Ovary (tissue), 9 donors: ENCODE measurements around the gene TEN1. TPM values are rescaled to one million over a fixed set of nuclear protein-coding genes. Genes with fewer than 3 reads are reported as not detected.

Source experiments
- DNase-seq, 5 donors: peaks; one replicate each; pipeline ENCODE4 v3.0.0-alpha.2; 2019 to 2020
- H3K27ac ChIP-seq, 2 donors: fragments of 200-600 bp; one replicate each; pipeline versions ENCODE4 v1.5.1 to v1.8.0; 2019 to 2022
- H3K27me3 ChIP-seq: fragments of 200-600 bp; one replicate; pipeline ENCODE4 v1.8.0; 2022
- H3K36me3 ChIP-seq: fragments of 200-600 bp; sonication (generic); one replicate; pipeline ENCODE4 v1.5.1; 2019
- H3K4me1 ChIP-seq: one replicate; pipeline ENCODE4 v1.8.1; 2013; ENCODE audit warnings: mild to moderate bottlenecking, moderate library complexity; ENCODE audit not compliant: insufficient read depth
- H3K4me3 ChIP-seq: fragments of 200-600 bp; sonication (generic); one replicate; pipeline ENCODE4 v1.5.1; 2017
- H3K9me3 ChIP-seq, 2 donors: fragments of 200-600 bp in 1 of 2; sonication (generic) in 1 of 2; one replicate each; pipeline versions ENCODE4 v1.5.1 to v1.8.1; 2013 to 2019; ENCODE audit warnings: mild to moderate bottlenecking in 1 of 2, moderate library complexity in 1 of 2
- CTCF ChIP-seq, 3 donors: fragments of 450-650 bp in 2 of 3; fragments of 200-600 bp in 1 of 3; IDR thresholded peaks; one replicate each; pipeline versions ENCODE4 v1.5.1 to v1.8.0; 2016 to 2022; ENCODE audit warnings: antibody characterized with exemption in 3 of 3, mild to moderate bottlenecking in 1 of 3
- EP300 ChIP-seq: sonication (generic); formaldehyde crosslinking; IDR thresholded peaks from one replicate; pipeline ENCODE4 v1.6.1; 2017; ENCODE audit warnings: antibody characterized with exemption
- POLR2A ChIP-seq: fragments of 450-650 bp; IDR thresholded peaks from one replicate; pipeline ENCODE4 v1.6.1; 2017; ENCODE audit warnings: antibody characterized with exemption, mild to moderate bottlenecking, moderate library complexity
- WGBS, 3 donors: extraction: QIAGEN DNeasy Blood & Tissue Kit in 1 of 3; methylation state at CpG; one replicate each; pipeline versions ENCODE4 v1.1.5 to v1.1.7; 2013 to 2017; 5-methylcytosine and 5-hydroxymethylcytosine counted together
- intact Hi-C, 4 donors: fragments of 100-400 bp; cut with DNase I; formaldehyde crosslinking; loops; one replicate each; pipeline versions ENCODE4 v1.11.0 to v1.15.1; 2022 to 2023
- polyA plus RNA-seq, 2 donors: library from polyadenylated mRNA; stranded (reverse); fragments of 200-250 nt in 1 of 2; fragments of 350-450 nt in 1 of 2; fragmentation: Illumina TruSeq in 1 of 2; extraction: RNeasy Lipid Tissue Mini Kit (QIAGEN cat#74804) in 1 of 2; gene quantifications; one replicate each; pipeline ENCODE4 v1.2.3, GENCODE V29; 2013 to 2014
- total RNA-seq, 7 donors: library from RNA; depleted of rRNA in 2 of 7; stranded (reverse); fragments of >200 nt in 2 of 7; fragmentation: NEBNext Ultra II Directional in 3 of 7; extraction: Animal tissue kit (Norgen Biotek cat#: 25700) in 3 of 7; gene quantifications; one replicate each; pipeline versions ENCODE4 v1.1.0 to v1.2.4, GENCODE V29; 2016 to 2023
- donor health status: DM: no; HTN: no; CAD: no; lungs with moderate emphysema.
- donor health status: DM: no; HTN: no; CAD: no.
- donor health status: Bipolar disorder and iron deficiency.
- donor health status: DM: yes; HTN: yes; CAD: no.
- donor health status: DM: no; HTN: no; CAD: no.
- donor health status: DM: yes; HTN: yes; CAD: no.

TEN1 gene
- total and polyA plus RNA-seq, 9 donors: 6.1 to 18.1 (median 10.5) TPM

- 91 to 94% (median 92%) methylated on average over 9 of the region's 9 CpGs for WGBS, 3 donors
- intact Hi-C loops: no loop called here
- no peaks in the 10 kb centered on the region for H3K36me3 ChIP-seq
- no peak overlapping the region for H3K27ac ChIP-seq
- H3K27me3 ChIP-seq: no peaks in the 10 kb centered on the region
- no peak for DNase-seq
- no peaks in the 10 kb centered on the region for H3K4me1 ChIP-seq
- H3K4me3 ChIP-seq: no peak overlapping the region
- H3K9me3 ChIP-seq: no peaks in the 10 kb centered on the region
- TF ChIP-seq EP300 (no peak), CTCF (IDR thresholded peaks at IDR 0.05) (no peak), POLR2A (no peak)
Measured at GRCh38 chr17:76023900-76024237, 44.8 kb downstream of the TEN1 start.

GRCh38 chr17:76024353-76024752 is 45.3 kb downstream of the TEN1 start:
- TF ChIP-seq POLR2A: no peak
- TF ChIP-seq EP300: no peak
- TF ChIP-seq CTCF (IDR thresholded peaks at IDR 0.05): no peak
- H3K36me3 ChIP-seq: no peaks in the 10 kb centered on the region
- no peaks in the 10 kb centered on the region for H3K9me3 ChIP-seq
- intact Hi-C loops: no loop called here
- no peak for DNase-seq
- H3K27me3 ChIP-seq: no peaks in the 10 kb centered on the region
- no peak overlapping the region for H3K27ac ChIP-seq
- 79 to 94% (median 84%) methylated on average over 7 to 9 of the region's 9 CpGs for WGBS, 3 donors
- H3K4me1 ChIP-seq: no peaks in the 10 kb centered on the region
- no peak overlapping the region for H3K4me3 ChIP-seq

- TF ChIP-seq EP300 (no peak), POLR2A (no peak), CTCF (IDR thresholded peaks at IDR 0.05) (no peak)
- H3K4me1 ChIP-seq: no peaks in the 10 kb centered on the region
- WGBS, 3 donors: 86 to 87% (median 86%) methylated on average over 12 of the region's 12 CpGs
- H3K27me3 ChIP-seq: no peaks in the 10 kb centered on the region
- H3K9me3 ChIP-seq: no peaks in the 10 kb centered on the region
- H3K27ac ChIP-seq: no peak overlapping the region
- intact Hi-C loops: no loop called here
- no peak for DNase-seq
- no peaks in the 10 kb centered on the region for H3K36me3 ChIP-seq
- no peak overlapping the region for H3K4me3 ChIP-seq
Measured at GRCh38 chr17:76025294-76025693, 46.3 kb downstream of the TEN1 start.

GRCh38 chr17:76026714-76027158 is 47.7 kb downstream of the TEN1 start:
- no peaks in the 10 kb centered on the region for H3K9me3 ChIP-seq
- H3K27me3 ChIP-seq: no peaks in the 10 kb centered on the region
- intact Hi-C loops: no loop called here
- no peak overlapping the region for H3K4me3 ChIP-seq
- no peak for TF ChIP-seq CTCF (IDR thresholded peaks at IDR 0.05)
- no peak for TF ChIP-seq EP300
- no peak for TF ChIP-seq POLR2A
- DNase-seq: no peak
- 66 to 71% (median 67%) methylated on average over 10 to 15 of the region's 15 CpGs for WGBS, 3 donors
- no peak overlapping the region for H3K27ac ChIP-seq
- H3K4me1 ChIP-seq: no peaks in the 10 kb centered on the region
- H3K36me3 ChIP-seq: no peaks in the 10 kb centered on the region
